Erythroblast (primary cell): Measurements from ENCODE around the gene PEX26.

Experiments
- GATA1 ChIP-seq: IDR thresholded peaks from 2 replicates; pipeline ENCODE4 v1.6.1; 2011; ENCODE audit warnings: low read depth, mild to moderate bottlenecking, control low read depth, low read length, moderate library complexity
- POLR2A ChIP-seq: IDR thresholded peaks from 2 replicates; pipeline ENCODE4 v1.6.1; 2011; ENCODE audit warnings: mild to moderate bottlenecking, low read length

DNA sequence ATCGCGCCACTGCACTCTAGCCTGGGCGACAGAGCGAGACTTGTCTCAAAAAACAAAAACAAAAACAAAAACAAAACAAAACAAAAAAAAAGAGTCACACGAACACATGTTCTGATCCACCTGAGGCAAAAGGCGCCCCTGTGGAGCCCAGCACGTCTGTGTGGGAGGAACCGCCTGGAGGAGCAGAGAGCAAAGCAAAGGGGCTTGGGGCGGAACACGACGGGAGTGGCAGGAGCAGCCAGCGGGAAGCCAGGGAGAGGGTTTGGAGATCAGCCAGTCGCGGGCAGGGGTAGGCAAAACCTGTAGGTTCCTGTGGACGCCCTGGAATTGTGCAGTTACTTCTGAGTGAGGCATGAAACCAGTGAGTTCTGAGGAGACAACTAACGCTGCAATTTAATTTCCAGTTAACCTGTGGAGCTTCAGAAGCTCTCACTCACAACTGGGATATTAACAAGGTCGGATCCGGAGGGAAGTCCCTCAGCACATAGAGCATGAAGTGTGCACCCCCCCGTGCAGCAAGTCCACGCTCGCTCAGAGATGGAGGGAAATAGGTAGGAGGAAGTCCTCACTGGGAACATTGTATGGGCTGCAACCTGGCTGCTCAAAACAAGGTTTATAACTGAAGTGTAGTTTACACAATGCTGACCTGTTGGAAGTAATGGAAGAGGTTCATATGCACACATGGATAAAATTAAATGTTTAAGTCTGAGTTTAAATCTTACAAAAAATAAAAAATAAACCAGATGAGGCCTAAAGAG, 59.0 kb downstream of the PEX26 start:
- TF ChIP-seq POLR2A (no peak), GATA1 (no peak)
